OCI-LY3 (cell line): ENCODE data around the gene FRMD1.

Experiments
- H2AFZ ChIP-seq: fragments of 200-600, 300-600 bp; shearing (Covaris generic); 2 replicates; pipeline ENCODE4 v1.6.0; 2014; ENCODE audit warnings: antibody characterized with exemption, low read depth, low read length
- H3K27ac ChIP-seq: fragments of 200-600, 300-600 bp; sonication (generic); 2 replicates; pipeline ENCODE4 v1.5.1; 2014; ENCODE audit warnings: mild to moderate bottlenecking, low read length, moderate library complexity, mixed read lengths
- H3K27me3 ChIP-seq: fragments of 200-600, 300-600 bp; sonication (generic); 2 replicates; pipeline ENCODE4 v1.6.1; 2014; ENCODE audit warnings: low read depth, low read length, mixed read lengths
- H3K36me3 ChIP-seq: fragments of 200-600, 300-600 bp; sonication (generic); replicated peaks from 2 replicates; pipeline ENCODE3; 2014; ENCODE audit warnings: low read depth, low read length, mixed read lengths
- H3K4me1 ChIP-seq: fragments of 300-600, 200-600 bp; sonication (generic); 2 replicates; pipeline ENCODE4 v1.6.1; 2014; ENCODE audit warnings: low read length, mixed read lengths
- H3K4me2 ChIP-seq: fragments of 200-600, 300-600 bp; sonication (generic); 2 replicates; pipeline ENCODE4 v1.6.1; 2014; ENCODE audit warnings: low read length, mixed read lengths
- H3K4me3 ChIP-seq: fragments of 300-600, 200-600 bp; sonication (generic); 2 replicates; pipeline ENCODE4 v1.5.1; 2014; ENCODE audit warnings: antibody characterized with exemption, mild to moderate bottlenecking, low read length, moderate library complexity
- H3K79me2 ChIP-seq: fragments of 300-600, 200-600 bp; shearing (Covaris generic); 2 replicates; pipeline ENCODE4 v1.6.1; 2014; ENCODE audit warnings: mild to moderate bottlenecking, low read length, mixed read lengths
- H3K9ac ChIP-seq: fragments of 300-600, 200-600 bp; shearing (Covaris generic); 2 replicates; pipeline ENCODE4 v1.6.0; 2014; ENCODE audit warnings: mild to moderate bottlenecking, low read length, moderate library complexity
- H3K9me3 ChIP-seq: fragments of 200-600, 300-600 bp; shearing (Covaris generic); 2 replicates; pipeline ENCODE4 v1.6.1; 2014; ENCODE audit warnings: low read length, mixed read lengths; ENCODE audit not compliant: insufficient read depth
- H4K20me1 ChIP-seq: fragments of 200-600, 300-600 bp; sonication (generic); 2 replicates; pipeline ENCODE4 v1.6.1; 2016; ENCODE audit warnings: low read length, mixed read lengths; ENCODE audit not compliant: insufficient read depth
- CTCF ChIP-seq: fragments of 200-600, 300-600 bp; sonication (generic); IDR thresholded peaks from 2 replicates; pipeline ENCODE4 v1.5.1; 2014; ENCODE audit warnings: antibody characterized with exemption, low read length, low read depth
- EZH2phosphoT487 ChIP-seq: fragments of 200-600 bp; shearing (Covaris generic); IDR thresholded peaks from 2 replicates; pipeline ENCODE4 v1.6.1; 2018; ENCODE audit warnings: antibody characterized with exemption, mixed run types, low read depth

The FRMD1 gene

GRCh38 chr6:168078943-168079405, at the start of gene FRMD1:
FRMD1 (minus strand) TSS chr6:168079212; CDS start chr6:168079094, 118 bp downstream.
- Histone ChIP-seq H3K79me2 (no peaks in the 10 kb centered on the region), H3K27ac (no peak within 1 kb of the TSS), H3K9me3 (no peaks in the 10 kb centered on the region), H2AFZ (no peak within 1 kb of the TSS), H3K4me3 (no peak within 1 kb of the TSS), H4K20me1 (no peaks in the 10 kb centered on the region), H3K27me3 (no peaks in the 10 kb centered on the region), H3K36me3 (no peaks in the 10 kb centered on the region), H3K4me1 (no peaks in the 10 kb centered on the region), H3K4me2 (no peak within 1 kb of the TSS), H3K9ac (no peak within 1 kb of the TSS)
- TF ChIP-seq CTCF = no peak
- no peak for TF ChIP-seq EZH2phosphoT487

GRCh38 chr6:168128006-168128630, 49.1 kb upstream of the FRMD1 start:
- Histone ChIP-seq H3K27me3 (no peaks in the 10 kb centered on the region), H3K4me3 (no peak overlapping the region), H3K4me2 (no peak overlapping the region), H3K27ac (no peak overlapping the region), H2AFZ (no peak overlapping the region), H3K9ac (no peak overlapping the region), H3K4me1 (no peaks in the 10 kb centered on the region), H3K79me2 (no peaks in the 10 kb centered on the region), H4K20me1 (no peaks in the 10 kb centered on the region), H3K9me3 (no peaks in the 10 kb centered on the region), H3K36me3 (no peaks in the 10 kb centered on the region)
- TF ChIP-seq EZH2phosphoT487 (no peak), CTCF (no peak)

GRCh38 chr6:168127384-168127868, 48.4 kb upstream of the FRMD1 start:
- no peak for TF ChIP-seq CTCF
- no peak for TF ChIP-seq EZH2phosphoT487
- H2AFZ ChIP-seq = no peak overlapping the region
- no peak overlapping the region for H3K27ac ChIP-seq
- no peaks in the 10 kb centered on the region for H3K79me2 ChIP-seq
- H3K4me1 ChIP-seq = no peaks in the 10 kb centered on the region
- no peak overlapping the region for H3K9ac ChIP-seq
- H4K20me1 ChIP-seq = no peaks in the 10 kb centered on the region
- H3K9me3 ChIP-seq = no peaks in the 10 kb centered on the region
- no peaks in the 10 kb centered on the region for H3K36me3 ChIP-seq
- H3K4me2 ChIP-seq = no peak overlapping the region
- no peak overlapping the region for H3K4me3 ChIP-seq
- H3K27me3 ChIP-seq = no peaks in the 10 kb centered on the region

GRCh38 chr6:168126566-168127383, 47.8 kb upstream of the FRMD1 start:
- Histone ChIP-seq H3K79me2 (no peaks in the 10 kb centered on the region), H3K9me3 (no peaks in the 10 kb centered on the region), H3K4me1 (0 out of 2 replicates have a peak, but pooled peaks cover under 1% of the 10 kb centered on the region), H3K36me3 (no peaks in the 10 kb centered on the region), H3K4me3 (no peak overlapping the region), H3K27me3 (no peaks in the 10 kb centered on the region), H3K9ac (no peak overlapping the region), H4K20me1 (no peaks in the 10 kb centered on the region), H3K27ac (no peak overlapping the region), H3K4me2 (no peak overlapping the region), H2AFZ (no peak overlapping the region)
- no peak for TF ChIP-seq CTCF
- no peak for TF ChIP-seq EZH2phosphoT487
